Measurements from ENCODE around the gene SLC4A2. TPM values are rescaled to one million over a fixed set of nuclear protein-coding genes. Genes with fewer than 3 reads are reported as not detected.

SLC4A2 gene
- total RNA-seq, 1 donor from 2014 or later, result 49.7 TPM

DNA sequence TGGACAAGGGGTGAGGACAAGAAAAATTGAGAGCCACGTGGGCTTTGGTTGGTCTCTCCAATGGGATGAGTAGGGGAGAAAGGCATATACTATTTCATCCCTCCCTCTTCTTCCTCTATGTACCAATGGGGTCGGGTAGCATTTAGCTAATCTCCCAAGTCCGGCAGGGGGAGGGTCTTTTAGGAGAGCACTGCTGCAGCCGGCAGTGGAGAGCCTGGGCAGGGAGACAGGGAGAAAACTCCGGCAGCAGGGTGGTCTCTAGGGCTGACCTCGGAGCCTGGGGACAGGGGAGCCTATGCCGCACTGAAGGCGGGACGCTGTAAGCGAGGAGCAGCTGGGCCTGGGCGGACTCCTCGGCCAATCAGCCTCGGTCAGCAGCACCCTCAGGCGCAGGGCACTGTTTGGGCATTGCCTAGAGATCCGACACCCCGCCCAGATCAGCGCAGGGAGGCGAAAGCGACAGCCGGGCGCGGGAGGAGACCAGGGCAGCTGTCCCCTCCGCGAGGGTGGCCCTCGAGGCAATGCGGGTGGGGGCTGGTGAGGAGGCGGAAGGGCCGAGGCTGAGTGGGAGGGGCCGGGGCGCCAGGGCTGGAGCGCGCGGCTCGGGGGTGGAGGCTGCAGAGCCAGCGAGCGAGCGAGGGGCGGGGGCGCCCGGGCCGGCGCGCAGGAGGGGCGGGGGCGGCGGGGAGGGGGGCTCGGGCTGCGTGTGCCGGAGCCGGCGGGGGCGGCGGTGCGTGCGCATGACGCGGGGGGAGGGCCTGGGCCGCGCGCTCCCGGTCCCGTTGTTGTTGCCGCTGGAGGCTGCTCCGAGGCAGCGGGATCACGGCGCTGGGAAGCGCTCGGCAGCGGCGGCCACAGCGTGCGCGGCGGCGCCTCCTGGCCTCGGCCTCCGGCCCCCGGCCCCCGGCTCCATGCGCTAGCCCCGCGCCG, 26.6 kb downstream of the SLC4A2 start, which contains the start of gene AGAP3:
AGAP3 (plus strand) TSS at position 785 of the 930 bp plus-strand sequence. CDS start 267 bp downstream, outside the sequence.
- DNase-seq (peak; percentile 94), ATAC-seq (ENCODE audit: poor library complexity) (peak; percentile 70)
- intact Hi-C loops (cut with DNase I), result no loop called here

DNA sequence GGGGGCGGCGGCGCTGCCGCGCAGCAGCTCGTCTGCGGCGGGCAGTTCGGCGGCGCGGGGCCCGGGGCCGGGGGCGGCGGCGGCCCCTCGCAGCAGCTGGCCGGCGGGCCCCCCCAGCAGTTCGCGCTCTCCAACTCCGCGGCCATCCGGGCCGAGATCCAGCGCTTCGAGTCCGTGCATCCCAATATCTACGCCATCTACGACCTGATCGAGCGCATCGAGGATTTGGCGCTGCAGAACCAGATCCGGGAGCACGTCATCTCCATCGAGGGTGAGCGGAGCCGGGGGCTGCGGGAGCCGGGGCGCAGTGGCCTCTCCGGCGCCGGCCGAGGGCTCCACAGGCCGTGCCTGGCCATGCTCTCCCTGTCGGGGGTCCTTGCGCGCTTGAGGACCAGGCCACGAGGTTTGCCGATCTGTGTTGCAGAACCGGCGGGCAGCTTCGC, 27.4 kb downstream of the SLC4A2 start:
- intact Hi-C loops (cut with DNase I), result no loop called here
- no peak for DNase-seq
- no peak for ATAC-seq (ENCODE audit: poor library complexity)

DNA sequence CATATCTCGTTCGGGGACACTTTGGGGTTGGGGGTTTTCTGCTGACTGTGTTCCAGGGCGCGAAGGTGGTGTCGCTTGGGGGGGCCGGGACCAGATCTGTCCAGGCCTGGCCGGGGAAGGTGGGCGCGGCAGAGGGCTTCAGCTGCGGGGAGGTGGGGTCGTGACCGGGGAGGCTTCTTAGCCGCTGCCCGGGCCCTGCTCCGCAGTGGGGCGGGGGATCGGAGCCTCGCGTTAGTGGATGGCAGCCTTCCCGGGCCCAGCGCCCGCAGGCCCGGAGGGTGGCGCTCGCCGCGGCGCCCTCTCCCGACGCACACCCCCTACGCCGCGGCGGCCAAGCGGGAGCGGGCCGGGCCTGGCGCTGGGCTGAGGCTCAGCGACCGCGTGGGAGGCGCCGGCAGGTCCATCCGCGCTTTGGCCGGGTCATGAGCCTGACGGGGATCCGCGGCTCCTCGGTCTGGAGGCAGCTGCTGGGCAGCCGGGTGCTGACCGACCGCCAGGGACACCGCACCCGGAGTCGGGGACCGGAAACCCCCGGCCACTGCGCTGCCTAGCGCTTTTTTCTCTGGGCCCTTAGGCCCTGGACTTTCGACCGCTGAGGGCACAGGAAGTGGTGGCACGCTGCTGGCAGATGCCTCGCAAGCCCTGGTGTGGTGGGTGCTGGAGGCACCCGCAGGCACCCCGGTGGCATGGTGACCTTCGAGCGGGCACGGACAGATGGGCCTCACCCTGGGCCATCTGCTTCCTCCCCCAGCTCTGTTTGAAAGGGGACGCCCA, 28.0 kb downstream of the SLC4A2 start:
- intact Hi-C loops (cut with DNase I), result no loop called here
- peak; percentile 84 for DNase-seq

DNA sequence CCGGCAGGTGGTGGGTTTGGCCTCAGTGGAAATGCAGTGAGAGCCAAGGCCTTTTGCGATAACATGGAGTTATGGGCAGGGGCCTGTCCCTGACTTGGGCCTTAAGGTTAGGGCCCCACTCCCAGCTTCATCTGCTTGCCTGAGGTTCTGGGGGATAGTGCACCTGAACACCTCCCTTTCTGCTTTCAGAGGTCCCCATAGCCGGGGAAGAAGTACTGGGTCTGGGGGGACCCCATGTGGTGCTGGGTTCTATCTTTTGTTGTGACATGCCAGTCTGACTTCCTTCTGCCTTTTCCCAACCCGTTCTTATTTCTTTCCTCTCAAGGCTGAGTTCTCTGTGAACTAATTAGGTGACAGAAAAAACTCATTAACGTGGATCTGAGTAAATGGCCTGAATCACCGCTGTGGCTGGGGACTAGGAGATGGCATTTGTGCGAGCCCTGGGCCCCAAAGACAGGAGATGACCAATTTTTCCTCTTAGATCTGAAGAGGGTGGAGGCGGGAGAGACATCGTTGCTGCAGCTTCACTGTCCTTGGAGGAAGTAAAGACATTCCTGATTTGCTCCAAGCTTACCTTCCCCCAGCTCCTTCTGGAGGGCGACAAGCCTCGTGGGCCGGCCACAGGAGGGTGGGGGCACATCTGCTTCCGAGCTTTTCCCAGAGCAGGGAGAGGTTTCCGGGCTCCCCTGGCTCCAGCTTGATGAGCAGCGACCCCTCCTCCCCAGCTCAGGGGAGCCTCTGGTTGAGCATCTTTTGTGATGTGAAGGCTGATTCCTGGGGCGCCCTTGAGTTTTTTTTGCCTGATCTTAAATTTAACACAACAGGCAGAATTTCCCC, 28.8 kb downstream of the SLC4A2 start:
- no peak for DNase-seq
- no peak for ATAC-seq (ENCODE audit: poor library complexity)
- intact Hi-C loops (cut with DNase I), result no loop called here

More for the DNA sequence above, 28.0 kb downstream of the SLC4A2 start:
- peak; percentile 67 for ATAC-seq (ENCODE audit: poor library complexity)

DNA sequence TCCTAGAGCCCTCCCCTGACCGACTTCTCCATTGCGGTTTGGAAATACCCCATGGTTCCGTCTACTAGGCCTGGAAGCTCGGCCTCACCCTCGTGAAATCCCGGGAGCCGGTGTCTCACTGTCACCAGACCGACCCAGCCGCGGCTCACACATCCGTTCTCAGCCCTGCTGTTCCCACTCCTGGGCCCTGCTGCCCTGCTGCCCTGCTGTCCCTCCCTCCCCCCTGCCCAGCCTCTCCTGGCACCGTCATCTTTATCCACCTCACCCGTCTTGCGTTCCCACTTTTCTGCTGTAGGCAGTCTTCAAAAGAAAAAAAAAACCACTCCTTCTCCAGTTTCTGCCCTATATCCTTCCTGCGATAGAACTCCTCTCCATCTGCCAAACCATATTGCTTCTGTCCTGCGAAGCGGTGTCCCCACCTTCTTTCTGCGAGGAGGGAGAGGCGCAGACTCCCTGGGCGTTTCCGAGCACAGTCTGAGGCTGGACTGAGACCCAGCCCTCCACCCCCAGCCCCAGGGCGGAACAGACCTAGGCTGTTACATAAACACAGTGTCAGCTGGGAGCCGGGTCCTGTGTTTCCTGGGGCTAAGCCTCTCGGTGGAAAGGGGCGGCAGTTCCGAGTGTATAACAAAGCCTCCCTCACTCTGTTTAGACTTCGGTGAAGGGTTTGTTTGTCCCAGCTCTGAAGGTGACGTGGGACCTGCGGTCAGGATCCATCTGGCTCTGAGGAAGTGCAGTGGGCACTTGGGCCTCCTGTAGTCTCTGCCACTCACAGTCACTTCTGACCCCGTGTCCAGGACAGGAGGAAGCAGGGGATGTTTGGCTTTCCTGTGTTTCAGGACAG, 29.7 kb downstream of the SLC4A2 start:
- peak; percentile 33 for ATAC-seq (ENCODE audit: poor library complexity)

DNA sequence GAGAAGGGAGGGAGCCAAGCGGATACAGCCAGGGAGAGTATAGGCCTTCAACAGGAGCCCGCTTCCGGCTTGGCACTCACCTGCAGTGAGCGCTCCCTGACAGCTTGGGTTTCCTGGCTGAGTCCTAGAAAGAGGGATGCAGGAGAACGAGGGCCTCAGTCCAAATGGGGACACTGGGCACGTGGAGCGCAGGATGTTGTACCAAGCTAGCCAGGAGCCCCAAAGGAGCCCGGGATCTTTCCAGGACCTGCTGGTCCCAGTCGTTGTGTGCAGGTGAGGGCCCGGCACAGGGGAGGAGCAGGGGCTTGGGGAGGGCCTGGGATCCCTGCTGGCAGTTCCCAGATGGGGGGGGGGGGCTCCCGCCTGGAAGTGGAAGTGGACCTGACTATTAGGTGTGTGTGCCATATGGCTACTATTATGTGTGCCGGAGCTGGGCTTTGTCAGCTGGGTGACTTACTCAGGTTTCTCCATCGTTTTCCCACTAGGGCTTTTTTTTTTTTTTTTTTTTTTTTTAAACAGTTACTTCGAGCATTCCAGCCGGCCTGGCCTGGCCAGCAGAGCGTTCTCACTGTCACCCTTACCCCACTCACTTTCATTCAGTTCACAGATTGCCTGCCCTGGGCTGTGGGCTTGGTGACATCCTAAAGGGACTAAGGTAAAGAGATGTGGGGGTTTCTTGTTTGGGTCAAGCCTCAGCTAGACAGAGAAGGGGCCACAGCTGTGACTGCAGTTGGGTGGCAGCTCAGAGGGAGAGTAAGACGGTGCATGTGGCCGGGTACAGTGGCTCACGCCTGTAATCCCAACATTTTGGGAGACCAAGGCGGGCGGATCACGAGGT, 30.7 kb downstream of the SLC4A2 start:
- intact Hi-C loops (cut with DNase I), result no loop called here
- no peak for DNase-seq
- ATAC-seq (ENCODE audit: poor library complexity), result no peak

More for the DNA sequence above, 29.7 kb downstream of the SLC4A2 start:
- DNase-seq, result peak; percentile 82
- intact Hi-C loops (cut with DNase I), result no loop called here

DNA sequence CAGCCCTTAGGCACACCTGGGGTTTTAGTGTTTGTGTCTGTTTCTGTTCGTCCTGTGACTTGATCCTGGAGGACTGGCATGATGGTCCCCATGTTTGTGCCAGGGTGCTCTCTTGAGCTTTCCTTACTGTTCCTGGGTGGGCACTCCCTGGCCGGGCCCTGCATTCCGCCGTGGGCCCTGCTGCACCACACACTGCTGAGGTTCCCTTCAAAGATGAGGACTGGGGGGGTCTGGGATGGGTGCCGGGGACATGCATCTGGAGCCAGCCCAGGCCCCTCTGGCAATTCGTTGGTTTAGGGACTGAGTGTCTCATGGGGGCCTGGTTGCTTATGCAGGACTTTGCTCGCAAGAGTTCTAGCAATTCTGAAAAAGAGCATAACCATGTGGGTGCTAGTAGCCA, 31.6 kb downstream of the SLC4A2 start:
- no peak for DNase-seq
- no peak for ATAC-seq (ENCODE audit: poor library complexity)
- intact Hi-C loops (cut with DNase I), result no loop called here

DNA sequence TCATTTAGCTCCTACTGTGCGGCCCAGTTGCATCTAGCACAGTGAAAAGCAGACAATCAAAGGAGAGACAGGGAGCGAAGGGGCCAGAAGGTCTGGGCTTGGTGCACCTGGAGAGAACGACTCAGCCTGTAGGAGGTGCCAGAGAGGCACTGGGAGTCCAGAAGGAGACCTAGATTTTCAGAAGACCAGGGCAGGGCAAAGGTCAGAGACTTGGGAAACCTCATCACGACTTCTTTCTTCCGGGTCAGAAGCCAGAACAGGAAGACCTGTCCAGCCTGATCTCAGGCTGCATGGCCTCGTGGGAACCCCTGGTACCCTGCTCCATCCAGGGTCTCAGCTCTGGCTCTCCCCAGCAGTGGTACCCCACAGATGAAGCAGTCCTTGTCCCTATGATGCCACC, 32.0 kb downstream of the SLC4A2 start:
- ATAC-seq (ENCODE audit: poor library complexity), result no peak
- no peak for DNase-seq
- intact Hi-C loops (cut with DNase I), result no loop called here

DNA sequence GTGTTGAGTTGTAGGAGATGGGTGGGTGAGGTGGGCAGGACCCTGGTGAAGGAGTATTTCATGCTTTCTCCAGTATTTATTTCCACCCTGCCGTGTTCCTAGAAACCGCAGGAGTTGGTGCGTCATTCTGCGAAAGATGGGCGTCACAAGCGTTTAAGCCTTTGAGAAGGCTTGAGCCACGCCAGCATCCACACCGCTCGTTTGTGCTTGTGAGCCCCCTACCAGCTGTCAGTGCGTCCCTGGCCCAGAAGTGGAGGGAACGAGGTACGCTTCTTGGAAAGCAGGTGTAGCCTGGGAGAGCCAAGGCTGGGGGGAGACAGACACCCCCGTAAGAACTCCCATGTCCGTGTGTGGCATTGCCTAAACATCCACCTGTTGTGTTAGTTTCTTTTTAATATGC, 32.6 kb downstream of the SLC4A2 start:
- no peak for ATAC-seq (ENCODE audit: poor library complexity)
- no peak for DNase-seq
- intact Hi-C loops (cut with DNase I), result no loop called here

DNA sequence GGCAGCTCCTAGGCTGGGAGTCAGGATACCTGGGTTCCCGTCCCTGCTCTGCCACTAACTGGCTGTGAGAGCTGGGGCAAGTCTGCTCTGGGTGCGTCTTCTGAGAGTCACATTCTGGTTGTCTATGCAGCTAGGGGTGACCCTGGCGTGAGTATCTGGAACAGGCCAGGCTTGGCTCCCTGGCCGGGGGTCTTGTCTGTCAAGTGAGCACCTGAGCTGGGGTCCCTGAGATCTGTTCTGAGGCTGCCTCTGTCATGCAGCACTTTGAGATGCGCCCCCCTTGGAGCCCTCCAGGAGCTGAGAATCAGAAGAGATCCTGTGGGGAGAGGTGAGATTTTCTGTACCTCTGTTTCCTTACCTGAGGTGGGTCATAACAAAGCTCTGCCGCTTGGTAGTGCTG, 34.4 kb downstream of the SLC4A2 start:
- DNase-seq (no peak), ATAC-seq (ENCODE audit: poor library complexity) (no peak)
- intact Hi-C loops (cut with DNase I), result no loop called here

DNA sequence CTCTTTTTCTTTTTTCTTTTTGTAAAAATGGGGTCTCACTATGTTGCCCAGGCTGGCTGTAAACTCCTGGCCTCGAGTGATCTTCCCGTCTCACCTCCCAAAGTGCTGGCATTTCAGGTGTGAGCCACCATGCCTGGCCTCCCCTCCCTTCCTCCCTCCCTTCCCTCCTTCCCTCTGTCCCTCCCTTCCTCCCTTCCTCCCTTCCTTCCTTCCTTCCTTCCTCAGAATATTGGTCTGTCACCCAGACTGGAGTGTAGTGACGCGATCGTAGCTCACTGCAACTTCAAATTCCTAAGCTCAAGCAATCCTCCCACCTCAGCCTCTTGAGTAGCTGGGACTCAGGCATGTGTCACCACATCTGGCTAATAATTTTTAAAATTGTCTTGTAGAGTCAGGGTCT, 35.3 kb downstream of the SLC4A2 start:
- intact Hi-C loops (cut with DNase I), result no loop called here

DNA sequence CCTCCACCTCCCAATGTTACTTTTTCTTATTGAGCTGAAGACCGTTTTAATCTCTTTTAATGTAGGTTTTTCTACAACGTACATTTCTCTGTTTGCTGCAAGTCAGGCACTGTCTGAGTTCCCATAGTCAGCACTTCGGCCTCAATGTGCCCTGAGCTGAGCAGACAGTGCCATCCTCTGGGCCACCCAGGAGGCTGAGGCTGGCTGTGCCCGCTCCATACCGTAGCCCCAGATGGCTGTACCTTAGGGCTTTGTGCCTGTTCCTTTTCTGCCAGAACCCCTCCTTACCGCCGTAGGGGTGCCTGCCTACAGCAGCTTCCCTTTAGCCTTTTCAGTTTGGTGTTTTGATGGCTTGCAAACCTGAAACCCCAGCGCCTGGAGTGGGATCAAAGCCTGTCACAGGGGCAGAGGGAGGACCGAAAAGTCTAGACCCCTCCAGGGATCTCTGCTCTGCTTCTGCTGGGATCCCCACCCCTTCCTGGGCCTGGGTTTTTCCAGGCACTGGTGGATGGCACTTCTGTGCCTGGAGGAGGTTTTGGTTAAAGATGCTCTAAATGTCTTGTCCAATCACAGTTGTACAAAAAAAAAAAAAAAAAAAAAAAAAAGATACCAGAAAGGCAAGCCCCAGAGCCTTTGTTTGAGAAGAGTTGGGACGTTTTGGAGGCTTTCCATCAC, 35.9 kb downstream of the SLC4A2 start:
- intact Hi-C loops (cut with DNase I), result no loop called here
- ATAC-seq (ENCODE audit: poor library complexity), result no peak

More for the DNA sequence above, 35.3 kb downstream of the SLC4A2 start:
- DNase-seq, result no peak
- ATAC-seq (ENCODE audit: poor library complexity), result no peak

DNA sequence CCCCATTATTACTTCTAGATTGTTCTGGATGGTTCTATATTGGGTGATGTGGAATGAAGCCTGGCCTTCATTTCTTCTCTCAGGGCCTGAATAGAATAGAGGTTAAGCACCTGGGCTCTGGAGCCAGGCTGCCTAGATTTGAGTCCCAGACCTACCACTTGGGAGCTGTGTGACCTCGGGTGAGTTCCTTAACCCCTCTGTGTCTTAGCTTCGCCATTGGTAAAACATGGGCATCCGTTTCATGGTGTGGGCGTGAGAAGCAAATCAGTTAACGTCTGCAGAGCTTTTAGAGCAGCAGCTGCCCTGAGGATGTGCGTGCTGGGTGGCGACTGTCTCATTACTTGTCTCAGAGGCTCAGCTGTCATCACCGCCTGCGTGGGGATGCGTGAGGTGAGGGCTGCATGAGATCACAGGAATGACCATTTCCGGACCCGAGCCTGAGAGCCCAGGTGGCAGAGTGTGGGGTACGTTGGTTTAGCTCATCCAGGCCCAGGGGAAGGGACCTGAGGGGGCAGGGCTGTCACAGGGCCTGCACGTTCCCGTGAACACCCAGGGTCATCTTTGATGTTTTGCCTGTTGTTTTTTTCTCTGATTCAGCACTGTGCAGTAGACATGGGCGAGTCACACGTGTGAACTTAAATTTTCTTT, 36.6 kb downstream of the SLC4A2 start:
- DNase-seq (no peak), ATAC-seq (ENCODE audit: poor library complexity) (no peak)
- intact Hi-C loops (cut with DNase I), result no loop called here

More for the DNA sequence above, 35.9 kb downstream of the SLC4A2 start:
- no peak for DNase-seq

DNA sequence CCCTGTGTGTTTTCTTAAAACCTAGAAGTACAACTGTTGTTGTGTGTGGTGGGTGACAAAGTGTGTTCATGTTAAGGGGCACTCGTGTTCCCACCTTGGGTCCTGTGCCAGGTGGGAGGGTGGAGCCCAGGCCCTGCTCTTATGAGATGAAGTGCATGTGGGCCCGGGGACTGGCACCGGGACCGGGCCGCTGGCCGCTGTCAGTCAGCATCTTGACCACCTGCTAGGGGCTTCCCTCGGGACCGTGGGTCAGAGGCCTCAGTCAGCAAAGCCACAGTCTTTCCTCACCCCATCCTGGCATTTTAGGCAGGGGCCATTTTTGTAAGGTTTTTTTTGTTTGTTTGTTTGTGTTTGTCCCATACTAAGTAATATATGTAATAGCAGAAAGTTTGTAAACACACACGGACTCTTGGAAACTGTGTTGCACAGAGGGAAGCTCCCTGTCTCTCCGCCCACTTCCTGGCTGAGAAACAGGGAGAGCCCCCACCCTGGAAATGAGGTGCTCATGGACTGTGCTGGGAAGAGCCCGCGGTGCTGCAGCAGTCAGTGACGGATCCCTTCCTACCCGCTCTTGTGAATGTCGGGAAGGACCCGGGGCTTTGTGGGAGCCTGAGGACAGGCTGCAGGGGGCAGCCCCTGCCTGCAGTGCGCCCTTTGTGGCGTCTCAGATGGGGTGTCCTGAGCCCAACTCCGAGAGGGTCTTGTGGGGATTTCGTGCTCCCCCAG, 40.3 kb downstream of the SLC4A2 start:
- DNase-seq, result no peak
- intact Hi-C loops (cut with DNase I), result no loop called here

DNA sequence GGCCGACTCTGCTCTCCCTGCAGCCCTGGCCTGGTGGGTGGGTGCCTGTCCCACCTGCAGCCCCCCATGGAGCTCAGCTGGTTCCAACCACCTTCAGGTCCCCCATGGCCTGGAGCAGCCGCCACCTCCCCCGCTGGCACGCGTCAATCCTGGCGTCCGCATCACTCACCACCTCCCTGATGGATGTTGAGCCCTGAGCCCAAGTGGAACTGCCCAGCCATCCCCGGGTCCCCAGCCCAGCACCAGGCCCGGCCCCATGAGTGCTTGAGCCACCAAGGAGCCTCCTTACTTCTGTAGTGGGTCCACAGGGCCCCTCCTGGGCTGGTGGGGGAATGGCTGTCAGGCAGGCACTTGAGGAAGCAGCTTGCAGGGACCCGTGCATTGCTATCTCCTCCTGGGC, 41.5 kb downstream of the SLC4A2 start:
- ATAC-seq (ENCODE audit: poor library complexity) (no peak), DNase-seq (no peak)
- intact Hi-C loops (cut with DNase I), result no loop called here

More for the DNA sequence above, 40.3 kb downstream of the SLC4A2 start:
- no peak for ATAC-seq (ENCODE audit: poor library complexity)

All from Right ventricle myocardium superior (tissue), 1 donor.